Kidney (tissue), 14 donors: ENCODE measurements around the gene DCPS. TPM values are rescaled to one million over a fixed set of nuclear protein-coding genes. Genes with fewer than 3 reads are reported as not detected.

Experiments used
- DNase-seq, 5 donors: peaks; one replicate each; pipeline ENCODE4 v3.0.0-alpha.2; 2013 to 2020
- FAIRE-seq: peaks from 2 replicates; lab custom pipeline; 2012; peaks lifted over from hg19 to GRCh38; lab: Jason Lieb, UNC
- H3K27ac ChIP-seq, 2 donors: one replicate each; pipeline ENCODE4 v1.7.0; 2013; ENCODE audit warnings: low read depth in 2 of 2, low read length in 2 of 2, inconsistent platforms in 1 of 2
- H3K27me3 ChIP-seq: one replicate; pipeline ENCODE4 v1.7.1; 2013; ENCODE audit warnings: low read length, inconsistent platforms; ENCODE audit not compliant: control insufficient read depth, insufficient read depth
- H3K36me3 ChIP-seq, 3 donors: one replicate each; pipeline versions ENCODE4 v1.7.0 to v1.7.1; 2013; ENCODE audit warnings: low read length in 3 of 3, control low read depth in 1 of 3, inconsistent platforms in 1 of 3; ENCODE audit not compliant: insufficient read depth in 3 of 3, control insufficient read depth in 2 of 3
- H3K4me1 ChIP-seq, 3 donors: one replicate each; pipeline versions ENCODE4 v1.7.0 to v1.7.1; 2013; ENCODE audit warnings: low read length in 3 of 3, inconsistent platforms in 1 of 3, low read depth in 1 of 3; ENCODE audit not compliant: control insufficient read depth in 2 of 3, insufficient read depth in 2 of 3
- H3K4me3 ChIP-seq, 3 donors: one replicate each; pipeline versions ENCODE4 v1.7.0 to v1.8.1; 2013; ENCODE audit warnings: low read length in 3 of 3, control low read depth in 1 of 3, inconsistent platforms in 1 of 3
- H3K9ac ChIP-seq, 3 donors: one replicate each; pipeline versions ENCODE4 v1.7.0 to v1.7.1; 2013; ENCODE audit warnings: low read length in 3 of 3, control low read depth in 1 of 3, inconsistent platforms in 1 of 3
- H3K9me3 ChIP-seq, 3 donors: one replicate each; pipeline versions ENCODE4 v1.7.0 to v1.7.1; 2013; ENCODE audit warnings: low read length in 3 of 3, control low read depth in 1 of 3, inconsistent platforms in 1 of 3; ENCODE audit not compliant: control insufficient read depth in 2 of 3, insufficient read depth in 1 of 3
- intact Hi-C: fragments of 100-400 bp; cut with DNase I; formaldehyde crosslinking; loops from one replicate; pipeline ENCODE4 v1.11.1; 2022
- polyA plus RNA-seq: library from polyadenylated mRNA; stranded (reverse); fragments of 350-450 nt; fragmentation: Illumina TruSeq; extraction: RNeasy Lipid Tissue Mini Kit (QIAGEN cat#74804); gene quantifications from one replicate; pipeline ENCODE4 v1.2.3, GENCODE V29; 2014; ENCODE audit warnings: low read depth, low replicate concordance; ENCODE audit not compliant: insufficient read depth
- total RNA-seq: library from RNA; stranded (reverse); fragmentation: NEBNext Ultra II Directional; extraction: Animal tissue kit (Norgen Biotek cat#: 25700); gene quantifications from one replicate; pipeline ENCODE4 v1.2.1, GENCODE V29; 2021
- TF ChIP-seq, protein P1 (sequence below): IDR thresholded peaks from 3 replicates; pipeline ENCODE4 v1.5.1; 2012; ENCODE audit warnings: mild to moderate bottlenecking, moderate library complexity, borderline replicate concordance; ENCODE audit not compliant: insufficient read depth; ENCODE audit errors: extremely low read depth
- donor health status: control.
- donor health status: control.
- donor health status: control.
- donor health status: control.
- donor health status: control.
- donor health status: DM: yes; HTN: yes; CAD: no.
- donor health status: Normal renal cell carcinoma (clear cell type).

The DCPS gene
- total and polyA plus RNA-seq, 2 donors from 2014 or later, result 23.9 to 24.2 TPM

DNA sequence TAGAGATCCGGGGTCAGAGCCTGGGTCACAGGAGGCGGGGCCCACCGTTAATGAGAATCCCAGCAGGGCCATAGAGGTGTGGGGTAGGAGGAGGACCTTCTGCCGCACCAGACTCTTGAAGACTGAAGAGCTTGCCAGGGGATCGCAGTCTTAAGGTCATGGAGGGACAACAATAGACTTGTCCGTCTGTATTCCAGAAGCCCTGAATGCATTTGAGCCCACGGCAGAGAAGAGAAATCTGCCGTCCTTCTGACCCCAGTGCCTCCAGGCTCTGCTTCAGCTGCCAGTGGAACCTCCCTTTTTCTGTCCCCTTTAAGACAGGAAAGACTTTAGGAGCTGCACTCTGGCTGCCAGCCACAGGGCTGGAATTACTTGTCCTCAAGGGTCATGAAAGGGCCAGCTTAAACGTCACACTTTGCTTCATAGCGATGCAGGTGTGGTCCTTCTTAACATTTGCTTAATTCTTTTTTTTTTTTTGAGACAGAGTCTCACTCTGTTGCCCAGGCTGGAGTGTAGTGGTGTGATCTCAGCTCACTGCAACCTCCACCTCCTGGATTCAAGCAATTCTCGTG lies 36.1 kb downstream of the DCPS start:
- DNase-seq (peak in 4 of 5 donors; percentile 41 to 91 (median 62)), FAIRE-seq (no peak)
- Histone ChIP-seq H3K9me3 (no peaks in the 10 kb centered on the region), H3K4me1 (peaks cover 0 to 26% (median 9%) of the 10 kb centered on the region in 3 donors), H3K4me3 (no peak overlapping the region), H3K27ac (peak overlapping the region in 1 of 2 donors; percentile 33), H3K9ac (no peak overlapping the region), H3K36me3 (peaks cover 0 to 20% (median 11%) of the 10 kb centered on the region in 3 donors), H3K27me3 (no peaks in the 10 kb centered on the region)
- TF ChIP-seq, protein P1, sequence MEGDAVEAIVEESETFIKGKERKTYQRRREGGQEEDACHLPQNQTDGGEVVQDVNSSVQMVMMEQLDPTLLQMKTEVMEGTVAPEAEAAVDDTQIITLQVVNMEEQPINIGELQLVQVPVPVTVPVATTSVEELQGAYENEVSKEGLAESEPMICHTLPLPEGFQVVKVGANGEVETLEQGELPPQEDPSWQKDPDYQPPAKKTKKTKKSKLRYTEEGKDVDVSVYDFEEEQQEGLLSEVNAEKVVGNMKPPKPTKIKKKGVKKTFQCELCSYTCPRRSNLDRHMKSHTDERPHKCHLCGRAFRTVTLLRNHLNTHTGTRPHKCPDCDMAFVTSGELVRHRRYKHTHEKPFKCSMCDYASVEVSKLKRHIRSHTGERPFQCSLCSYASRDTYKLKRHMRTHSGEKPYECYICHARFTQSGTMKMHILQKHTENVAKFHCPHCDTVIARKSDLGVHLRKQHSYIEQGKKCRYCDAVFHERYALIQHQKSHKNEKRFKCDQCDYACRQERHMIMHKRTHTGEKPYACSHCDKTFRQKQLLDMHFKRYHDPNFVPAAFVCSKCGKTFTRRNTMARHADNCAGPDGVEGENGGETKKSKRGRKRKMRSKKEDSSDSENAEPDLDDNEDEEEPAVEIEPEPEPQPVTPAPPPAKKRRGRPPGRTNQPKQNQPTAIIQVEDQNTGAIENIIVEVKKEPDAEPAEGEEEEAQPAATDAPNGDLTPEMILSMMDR, result no peak
- intact Hi-C loops, result no loop called here

DNA sequence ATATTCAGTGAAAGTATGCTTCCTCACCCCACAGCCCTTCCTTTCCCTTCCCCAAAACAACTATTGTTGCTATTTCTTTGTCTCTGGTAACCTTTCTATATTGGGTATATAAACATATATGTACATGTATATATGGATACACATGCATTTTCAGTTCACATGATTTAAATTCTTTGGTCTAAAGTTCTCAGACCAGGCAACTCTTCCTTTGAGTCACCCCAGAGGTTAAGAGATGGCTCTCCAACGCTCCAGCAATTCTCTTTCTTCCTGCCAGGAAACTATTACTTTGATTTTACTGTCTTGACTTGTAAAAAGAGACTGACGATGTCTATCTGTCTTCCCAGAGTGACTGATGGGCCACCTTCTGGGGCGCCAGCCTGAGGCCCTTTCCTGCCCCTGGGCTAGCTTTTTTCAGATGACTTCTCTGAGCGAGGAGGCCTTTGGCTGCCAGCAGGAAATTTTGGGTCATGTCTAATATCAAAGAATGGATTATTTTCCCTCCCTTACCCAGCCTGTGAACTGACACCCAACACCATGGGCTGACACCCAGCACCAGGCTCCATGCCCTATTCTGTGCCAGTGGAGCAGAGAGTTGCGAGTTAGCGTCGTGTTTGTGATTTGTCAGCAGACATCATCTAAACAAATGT lies 37.2 kb downstream of the DCPS start:
- DNase-seq, result peak in 1 of 5 donors; percentile 12
- no peak overlapping the region for H3K4me3 ChIP-seq
- no peaks in the 10 kb centered on the region for H3K27me3 ChIP-seq
- H3K9ac ChIP-seq, result no peak overlapping the region
- peaks cover 0 to 26% (median 11%) of the 10 kb centered on the region in 3 donors for H3K36me3 ChIP-seq
- TF ChIP-seq, protein P1, result no peak
- H3K9me3 ChIP-seq, result no peaks in the 10 kb centered on the region
- peaks cover 0 to 23% (median 8%) of the 10 kb centered on the region in 3 donors for H3K4me1 ChIP-seq
- FAIRE-seq, result no peak
- H3K27ac ChIP-seq, result no peak overlapping the region
- intact Hi-C loops, result no loop called here

DNA sequence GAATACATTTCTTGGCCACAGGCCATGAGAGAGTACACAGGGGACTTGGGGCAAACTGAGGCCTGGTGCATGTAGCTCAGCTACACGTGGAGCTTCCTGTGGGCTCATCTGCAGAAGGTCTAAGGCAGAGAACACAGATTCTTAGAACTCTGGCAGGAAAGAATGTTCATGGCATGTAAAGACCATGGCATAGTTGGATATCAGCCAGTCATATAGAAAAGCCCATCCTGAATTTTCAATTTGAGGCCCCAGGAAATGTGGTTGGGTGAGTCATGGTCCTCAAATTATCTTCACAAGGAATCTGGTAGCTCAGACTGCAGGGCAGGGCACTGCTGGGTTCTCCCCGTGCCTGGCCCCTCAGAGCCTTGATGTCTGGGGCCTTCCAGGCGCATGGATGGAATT lies 37.9 kb downstream of the DCPS start:
- intact Hi-C loops, result no loop called here
- no peak for FAIRE-seq
- no peak overlapping the region for H3K9ac ChIP-seq

More for the DNA sequence above, 37.9 kb downstream of the DCPS start:
- Histone ChIP-seq H3K9me3 (no peaks in the 10 kb centered on the region), H3K27ac (no peak overlapping the region), H3K4me3 (no peak overlapping the region), H3K27me3 (no peaks in the 10 kb centered on the region), H3K36me3 (peaks cover 0 to 26% (median 11%) of the 10 kb centered on the region in 3 donors), H3K4me1 (peaks cover 0 to 19% (median 8%) of the 10 kb centered on the region in 3 donors)
- TF ChIP-seq, protein P1, result no peak
- DNase-seq, result peak in 1 of 5 donors; percentile 24
